GM18873 (cell line): ENCODE measurements around the gene FAM13A.

Source experiments
- ATAC-seq: cut with Tn5 transposase; IDR thresholded peaks from one replicate; pipeline ENCODE4 v1.9.1; 2021; ENCODE audit warnings: mild to moderate bottlenecking, moderate library complexity, moderate number of reproducible peaks; ENCODE audit not compliant: unreplicated experiment, low FRiP score

The FAM13A gene

GRCh38 chr4:88697141-88697540 is 359.8 kb downstream of the FAM13A start:
- ATAC-seq, result no peak

DNA sequence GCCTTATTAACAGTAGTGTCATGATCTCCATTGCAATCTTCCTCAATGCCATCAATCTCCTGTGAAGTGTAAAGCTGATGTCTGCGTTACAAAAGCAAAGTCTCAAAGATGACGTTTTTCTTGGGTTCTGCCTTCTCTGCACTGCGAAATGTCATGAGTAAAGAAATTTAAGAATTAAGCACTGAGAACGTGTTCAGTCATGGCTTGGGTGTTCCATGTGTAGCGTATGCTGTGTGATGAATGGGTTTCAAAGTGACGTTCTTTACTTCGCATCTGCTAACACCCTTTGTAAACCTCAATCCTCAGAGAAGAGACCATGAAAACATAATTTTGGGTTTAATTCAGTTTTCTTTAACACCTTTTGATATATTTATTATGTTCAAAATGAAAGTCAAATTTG is 360.4 kb downstream of the FAM13A start:
- no peak for ATAC-seq

DNA sequence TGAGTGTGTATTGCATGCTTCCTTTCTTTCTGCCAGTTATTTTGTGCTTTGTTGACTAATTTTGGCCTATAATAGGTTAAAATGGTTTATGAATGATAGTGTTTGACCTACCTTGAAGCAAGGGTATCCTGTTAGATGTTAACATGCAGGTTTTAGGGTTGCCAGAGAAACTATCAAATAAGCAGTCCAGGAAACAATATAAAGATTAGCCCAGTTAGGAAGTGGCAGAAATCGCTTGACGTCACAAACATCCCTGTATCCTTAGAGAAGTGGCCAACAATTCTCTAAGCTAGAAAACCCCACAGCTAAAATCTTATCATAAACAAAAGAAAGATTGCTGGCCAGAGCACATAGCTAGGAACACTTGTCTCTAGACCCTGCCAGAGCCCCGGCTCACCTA is 363.2 kb downstream of the FAM13A start:
- no peak for ATAC-seq

GRCh38 chr4:88690355-88690754 is 366.6 kb downstream of the FAM13A start:
- no peak for ATAC-seq

DNA sequence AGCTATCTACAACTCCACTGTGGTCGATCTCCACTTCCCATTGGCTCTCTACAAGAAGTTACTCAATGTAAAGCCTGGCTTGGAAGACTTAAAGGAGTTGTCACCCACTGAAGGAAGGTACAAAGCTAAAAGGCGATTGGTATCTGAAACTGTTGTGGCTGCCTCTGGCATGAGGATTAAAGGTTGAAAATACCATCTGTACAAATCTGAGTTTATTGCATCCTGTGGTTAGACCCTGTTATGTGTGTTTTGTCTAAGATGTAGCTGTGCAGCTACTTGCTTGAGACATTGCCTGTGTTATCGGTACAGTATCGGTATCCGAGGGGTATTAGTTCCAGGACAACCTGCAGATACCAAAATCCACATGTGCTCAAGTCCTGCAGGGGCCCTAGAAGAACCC is 375.8 kb downstream of the FAM13A start:
- no peak for ATAC-seq
